Measurements from ENCODE around the gene CCIN.

DNA sequence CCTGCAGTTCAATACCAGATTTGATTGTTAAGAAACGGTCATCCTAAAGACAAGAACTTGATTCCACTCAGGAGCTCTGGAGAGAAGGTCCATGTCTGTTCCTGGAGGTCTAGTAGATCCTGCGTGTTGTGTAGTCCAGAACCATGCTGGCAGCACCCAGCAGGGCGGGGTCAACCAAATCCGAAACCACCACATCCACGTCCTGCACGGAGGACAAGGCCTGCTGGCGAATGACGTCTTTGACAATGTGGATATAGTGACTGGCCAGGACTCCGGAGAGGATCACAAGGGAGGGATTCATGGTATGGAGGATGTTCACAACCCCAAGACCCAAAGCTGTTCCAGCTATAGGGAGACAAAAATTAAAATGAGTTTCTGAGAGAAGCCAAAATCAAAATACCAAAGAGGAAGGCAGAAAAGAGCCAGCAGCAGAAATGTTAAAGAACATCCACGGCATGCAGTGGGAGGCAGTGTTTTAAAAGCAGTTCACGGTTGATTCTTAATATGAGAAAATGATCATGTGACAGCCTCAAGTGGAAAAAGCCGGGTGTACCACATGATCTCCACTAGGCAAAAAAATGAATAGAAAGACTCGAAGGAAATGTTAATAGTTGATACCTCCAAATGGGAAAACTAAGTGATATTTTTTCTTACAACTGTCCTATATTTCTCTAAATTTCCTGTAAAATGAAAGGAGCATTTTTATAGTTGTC lies 48.2 kb downstream of the CCIN start:
- TF ChIP-seq EZH2phosphoT487 (IDR thresholded peaks at IDR 0.05; ENCODE audit: insufficient read depth, low read depth) (no peak), EZH2 (IDR thresholded peaks at IDR 0.05; ENCODE audit: insufficient read depth, poor library complexity, severe bottlenecking) (no peak)

Data from GM23248 (cell line).